Body of pancreas (tissue), 4 donors: ENCODE measurements around the gene PKP3. TPM values are rescaled to one million over a fixed set of nuclear protein-coding genes. Genes with fewer than 3 reads are reported as not detected.

ENCODE experiments used
- ATAC-seq: fragments of 150-250 bp; one replicate; pipeline ENCODE4 v1.9.1; 2016
- DNase-seq, 4 donors: peaks; one replicate each; pipeline ENCODE4 v3.0.0-alpha.2; 2019
- H3K27ac ChIP-seq, 4 donors: fragments of 200-600 bp; sonication (generic); 1 replicate in 3 of 4; 2 replicates in 1 of 4; pipeline versions ENCODE4 v1.5.1 to v1.6.1; 2016 to 2019; ENCODE audit warnings: mild to moderate bottlenecking in 1 of 4, mixed read lengths in 1 of 4, moderate library complexity in 1 of 4
- H3K27me3 ChIP-seq, 2 donors: fragments of 200-600 bp; sonication (generic); one replicate each; pipeline ENCODE4 v1.6.0; 2016; ENCODE audit warnings: mild to moderate bottlenecking in 1 of 2
- H3K36me3 ChIP-seq, 2 donors: fragments of 200-600 bp; sonication (generic); replicated peaks in 1 of 2; 2 replicates each; pipeline ENCODE4 v1.5.1; 2016; ENCODE audit warnings: low read depth in 2 of 2; ENCODE audit not compliant: insufficient read depth in 1 of 2
- H3K4me1 ChIP-seq: fragments of 200-600 bp; sonication (generic); one replicate; pipeline ENCODE4 v1.6.0; 2016
- H3K4me3 ChIP-seq, 2 donors: fragments of 200-600 bp; sonication (generic); 1 replicate in 1 of 2; 2 replicates in 1 of 2; pipeline ENCODE4 v1.5.1; 2016 to 2019
- H3K9me3 ChIP-seq, 3 donors: fragments of 200-600 bp; sonication (generic); 1 replicate in 2 of 3; 2 replicates in 1 of 3; pipeline ENCODE4 v1.5.1; 2016
- POLR2A ChIP-seq, 3 donors: fragments of 450-650 bp; IDR thresholded peaks; one replicate each; pipeline ENCODE4 v1.6.1; 2016; ENCODE audit warnings: antibody characterized with exemption in 3 of 3, mild to moderate bottlenecking in 2 of 3
- WGBS, 2 donors: methylation state at CpG; one replicate each; pipeline ENCODE4 v1.1.5; 2017; 5-methylcytosine and 5-hydroxymethylcytosine counted together
- intact Hi-C: fragments of 100-400 bp; cut with DNase I; formaldehyde crosslinking; loops from one replicate; pipeline ENCODE4 v1.15.1; 2023
- small RNA-seq: library from RNA; depleted of rRNA; stranded (forward); fragments of <200 nt; gene quantifications from one replicate; pipeline ENCODE3, GENCODE V24; 2016
- total RNA-seq, 2 donors: library from RNA; depleted of rRNA; stranded (reverse); fragments of >200 nt; gene quantifications; one replicate each; pipeline ENCODE4 v1.1.0, GENCODE V29; 2016
- TF ChIP-seq, protein P1 (sequence below), 7 experiments: fragments of 450-650 bp in 4 of 7; fragments of 200-600 bp in 3 of 7; sonication (generic) in 3 of 7; IDR thresholded peaks; one replicate each; pipeline ENCODE4 v1.5.1; 2016 to 2019; ENCODE audit warnings: antibody characterized with exemption in 7 of 7

The PKP3 gene
- total RNA-seq, 2 donors from 2014 or later, result 46.2 to 48.8 TPM

DNA sequence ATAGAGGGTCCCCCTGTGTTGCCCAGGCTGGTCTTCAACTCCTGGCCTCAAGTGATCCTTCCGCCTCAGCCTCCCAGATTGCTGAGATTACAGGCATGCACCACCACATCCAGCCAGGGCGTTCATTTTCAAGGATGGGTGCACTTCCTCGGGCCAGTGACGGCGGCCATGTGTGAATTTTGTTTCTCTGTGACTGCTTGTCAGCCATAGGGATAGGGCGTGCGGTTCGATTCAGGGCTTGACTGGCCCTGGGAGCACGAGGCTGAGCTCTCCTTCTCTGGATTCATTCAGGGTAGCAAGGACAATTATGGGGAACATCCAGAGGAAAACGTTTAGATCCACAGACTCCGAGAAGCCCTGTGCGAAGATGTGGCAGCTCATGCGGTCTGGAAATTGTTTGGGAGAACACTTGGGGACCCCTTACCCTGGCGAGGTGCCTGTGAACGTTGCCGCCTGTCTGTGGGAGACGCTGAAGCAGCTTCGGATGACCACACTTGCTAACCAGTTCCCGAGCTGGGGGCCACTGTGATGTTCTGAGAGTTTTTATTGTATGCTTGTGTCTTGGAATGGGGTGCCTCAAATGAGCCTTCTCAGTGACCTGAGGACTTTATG lies 59.0 kb downstream of the PKP3 start:
- H3K4me3 ChIP-seq, result no peak overlapping the region
- no peak for DNase-seq
- intact Hi-C loops, result no loop called here
- TF ChIP-seq, protein P1, sequence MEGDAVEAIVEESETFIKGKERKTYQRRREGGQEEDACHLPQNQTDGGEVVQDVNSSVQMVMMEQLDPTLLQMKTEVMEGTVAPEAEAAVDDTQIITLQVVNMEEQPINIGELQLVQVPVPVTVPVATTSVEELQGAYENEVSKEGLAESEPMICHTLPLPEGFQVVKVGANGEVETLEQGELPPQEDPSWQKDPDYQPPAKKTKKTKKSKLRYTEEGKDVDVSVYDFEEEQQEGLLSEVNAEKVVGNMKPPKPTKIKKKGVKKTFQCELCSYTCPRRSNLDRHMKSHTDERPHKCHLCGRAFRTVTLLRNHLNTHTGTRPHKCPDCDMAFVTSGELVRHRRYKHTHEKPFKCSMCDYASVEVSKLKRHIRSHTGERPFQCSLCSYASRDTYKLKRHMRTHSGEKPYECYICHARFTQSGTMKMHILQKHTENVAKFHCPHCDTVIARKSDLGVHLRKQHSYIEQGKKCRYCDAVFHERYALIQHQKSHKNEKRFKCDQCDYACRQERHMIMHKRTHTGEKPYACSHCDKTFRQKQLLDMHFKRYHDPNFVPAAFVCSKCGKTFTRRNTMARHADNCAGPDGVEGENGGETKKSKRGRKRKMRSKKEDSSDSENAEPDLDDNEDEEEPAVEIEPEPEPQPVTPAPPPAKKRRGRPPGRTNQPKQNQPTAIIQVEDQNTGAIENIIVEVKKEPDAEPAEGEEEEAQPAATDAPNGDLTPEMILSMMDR (IDR thresholded peaks at IDR 0.05), result no peak
- TF ChIP-seq POLR2A (IDR thresholded peaks at IDR 0.05), result no peak
- no peaks in the 10 kb centered on the region for H3K9me3 ChIP-seq
- 86% methylated on average over 19 of the region's 19 CpGs for WGBS, 2 donors
- no peak overlapping the region for H3K27ac ChIP-seq
- H3K4me1 ChIP-seq, result peaks cover 32% of the 10 kb centered on the region
- ATAC-seq, result no peak
- peaks cover 0 to 7% of the 10 kb centered on the region in 2 donors for H3K36me3 ChIP-seq
- H3K27me3 ChIP-seq, result no peaks in the 10 kb centered on the region

DNA sequence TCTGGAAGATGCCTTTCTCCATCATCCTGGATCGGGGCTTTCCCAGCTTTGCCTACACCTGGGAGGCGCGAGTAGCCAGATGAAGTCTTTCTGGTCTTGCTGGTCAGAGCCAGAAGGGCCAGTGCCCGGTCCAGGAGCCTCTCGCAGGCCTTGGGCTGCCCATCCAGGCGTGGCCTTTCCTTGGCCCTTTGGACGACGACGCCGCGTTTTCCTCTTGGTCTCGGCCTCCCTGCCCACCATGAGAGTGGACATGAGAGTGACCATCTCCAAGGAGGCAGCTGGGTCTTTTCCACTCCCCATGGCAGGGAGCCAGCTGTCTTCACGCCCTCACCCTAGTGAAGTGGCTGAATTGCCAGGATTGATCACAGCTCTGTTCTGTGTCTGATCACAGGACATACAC lies 59.6 kb downstream of the PKP3 start:
- H3K27ac ChIP-seq, result no peak overlapping the region
- WGBS, 2 donors, result 86 to 88% methylated on average over 6 to 11 of the region's 13 CpGs
- H3K27me3 ChIP-seq, result no peaks in the 10 kb centered on the region
- DNase-seq (no peak), ATAC-seq (no peak)
- H3K4me3 ChIP-seq, result no peak overlapping the region
- peaks cover 0 to 7% of the 10 kb centered on the region in 2 donors for H3K36me3 ChIP-seq
- TF ChIP-seq POLR2A (IDR thresholded peaks at IDR 0.05), result no peak
- TF ChIP-seq, protein P1 (IDR thresholded peaks at IDR 0.05), result no peak
- intact Hi-C loops, result no loop called here
- H3K9me3 ChIP-seq, result no peaks in the 10 kb centered on the region
- peaks cover 29% of the 10 kb centered on the region for H3K4me1 ChIP-seq

DNA sequence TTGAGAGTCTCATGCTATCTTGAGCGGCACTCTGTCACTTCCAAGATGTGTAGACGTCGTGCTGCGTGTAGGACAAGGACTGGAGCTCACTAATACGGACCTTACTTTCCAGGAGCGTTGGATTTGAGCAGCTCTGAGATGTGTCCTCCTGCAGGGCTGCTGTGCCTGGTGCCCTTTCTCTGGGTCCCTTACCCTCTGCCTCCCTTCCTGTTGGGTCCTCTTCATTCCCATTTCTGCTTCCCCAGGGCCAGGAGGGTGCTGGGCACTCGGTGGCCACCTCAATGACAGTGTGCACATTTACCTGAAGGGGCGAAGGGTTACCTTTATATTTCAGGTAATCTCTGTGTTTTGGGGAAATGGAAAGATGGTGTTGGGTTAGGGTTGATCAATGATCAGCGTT lies 60.0 kb downstream of the PKP3 start:
- H3K9me3 ChIP-seq, result no peaks in the 10 kb centered on the region
- peaks cover 24% of the 10 kb centered on the region for H3K4me1 ChIP-seq
- H3K27ac ChIP-seq, result no peak overlapping the region
- no peaks in the 10 kb centered on the region for H3K27me3 ChIP-seq
- H3K36me3 ChIP-seq, result peaks cover 0 to 7% of the 10 kb centered on the region in 2 donors
- H3K4me3 ChIP-seq, result no peak overlapping the region
- ATAC-seq (no peak), DNase-seq (no peak)
- WGBS, 2 donors, result 86 to 88% methylated on average over 9 of the region's 9 CpGs
- no peak for TF ChIP-seq POLR2A (IDR thresholded peaks at IDR 0.05)
- TF ChIP-seq, protein P1 (IDR thresholded peaks at IDR 0.05), result no peak
- intact Hi-C loops, result no loop called here

Small RNAs within 50 kb of the gene (small RNA-seq; reads per million reads assigned to genes)
- gene RN7SL838P, result not detected

Other genes with a start within 250 kb of the PKP3 start
- not detected for gene SCGB1C1, start 201.1 kb upstream of the PKP3 start, total RNA-seq
- gene BET1L, start 186.8 kb upstream of the PKP3 start, total RNA-seq, result 10 to 100 TPM; 22.3 to 31.0 TPM
- 10 to 100 TPM; 59.3 to 88.5 TPM for gene RIC8A, start 186.5 kb upstream of the PKP3 start, total RNA-seq
- gene SIRT3, start 157.9 kb upstream of the PKP3 start, total RNA-seq, result 10 to 100 TPM; 22.1 to 22.6 TPM
- 10 to 100 TPM; 40.2 to 52.4 TPM for gene PSMD13, start 157.2 kb upstream of the PKP3 start, total RNA-seq
- 1 to 10 TPM in 1 of 2 donors, not detected in 1; 1.0 TPM for gene NLRP6, start 115.8 kb upstream of the PKP3 start, total RNA-seq
- gene PGGHG, start 105.1 kb upstream of the PKP3 start, total RNA-seq, result 100 to 1,000 TPM; 248 to 484 TPM
- not detected for gene IFITM5, start 94.7 kb upstream of the PKP3 start, total RNA-seq
- 10 to 100 TPM; 31.0 to 90.3 TPM for gene IFITM2, start 86.4 kb upstream of the PKP3 start, total RNA-seq
- gene IFITM1, start 80.2 kb upstream of the PKP3 start, total RNA-seq, result 10 to 100 TPM; 31.0 to 39.7 TPM
- 10 to 100 TPM; 51.4 to 59.7 TPM for gene IFITM3, start 73.3 kb upstream of the PKP3 start, total RNA-seq
- 1 to 10 TPM in 1 of 2 donors, not detected in 1; 2.1 TPM for gene B4GALNT4, start 24.7 kb upstream of the PKP3 start, total RNA-seq
- gene SIGIRR, start 20.8 kb downstream of the PKP3 start, total RNA-seq, result 10 to 100 TPM; 50.8 to 65.6 TPM
- 10 to 100 TPM; 15.6 to 26.4 TPM for gene ANO9, start 47.8 kb downstream of the PKP3 start, total RNA-seq
- gene PTDSS2, start 56.1 kb downstream of the PKP3 start, total RNA-seq, result 10 to 100 TPM; 17.4 to 93.3 TPM
- 100 to 1,000 TPM in 1 of 2 donors, 10 to 100 TPM in 1; 97.8 to 153 TPM for gene RNH1, start 113.0 kb downstream of the PKP3 start, total RNA-seq
- 10 to 100 TPM; 13.0 to 15.8 TPM for gene HRAS, start 141.4 kb downstream of the PKP3 start, total RNA-seq
- 1 to 10 TPM; 1.6 to 2.3 TPM for gene LRRC56, start 143.3 kb downstream of the PKP3 start, total RNA-seq
- 10 to 100 TPM in 1 of 2 donors, 1 to 10 TPM in 1; 6.0 to 12.9 TPM for gene LMNTD2, start 166.5 kb downstream of the PKP3 start, total RNA-seq
- 100 to 1,000 TPM in 1 of 2 donors, 10 to 100 TPM in 1; 49.5 to 134 TPM for gene RASSF7, start 166.8 kb downstream of the PKP3 start, total RNA-seq
- gene PHRF1, start 182.3 kb downstream of the PKP3 start, total RNA-seq, result 10 to 100 TPM; 18.2 to 34.3 TPM
- 10 to 100 TPM; 10.4 to 10.9 TPM for gene IRF7, start 221.7 kb downstream of the PKP3 start, total RNA-seq
- 10 to 100 TPM in 1 of 2 donors, not detected in 1; 14.5 TPM for gene CDHR5, start 230.7 kb downstream of the PKP3 start, total RNA-seq
- gene SCT, start 233.0 kb downstream of the PKP3 start, total RNA-seq, result not detected
- 1 to 10 TPM in 1 of 2 donors, not detected in 1; 3.0 TPM for gene DRD4, start 243.1 kb downstream of the PKP3 start, total RNA-seq